GM12878 (cell line): Measurements from ENCODE around the gene SLC7A5. TPM values are rescaled to one million over a fixed set of nuclear protein-coding genes. Genes with fewer than 3 reads are reported as not detected.
"Not testable (repeated sequence)": the region's sequence is repeated elsewhere in the genome, so short reads cannot be mapped to it uniquely, and the experiment has no call there.

Experiments used
- ATAC-seq: fragments of 200-7000 bp; cut with Tn5 transposase; 3 replicates; pipeline ENCODE4 v1.9.1; 2020; ENCODE audit warnings: mild to moderate bottlenecking, moderate library complexity
- BruUV-seq: library from RNA; stranded (reverse); fragments of 400-500 nt; replicated peaks from 2 replicates; lab custom pipeline; 2021; lab: Mats Ljungman, UMichigan
- CTCF ChIA-PET: fragments of 300-600 bp; sonication (Branson Sonifier 250); formaldehyde crosslinking; extraction: SDS; loops from one replicate; lab custom pipeline; 2021; ENCODE audit warnings: inconsistent platforms; lab: Yijun Ruan, JAX
- POLR2A ChIA-PET: fragments of 350-600 bp; formaldehyde crosslinking; extraction: SDS; loops from one replicate; lab custom pipeline; 2021; ENCODE audit warnings: inconsistent platforms; lab: Charles Lee
- RAD21 ChIA-PET: fragments of 300-600 bp; sonication (Branson Sonifier 250); formaldehyde crosslinking; loops from one replicate; lab custom pipeline; 2023; ENCODE audit warnings: antibody characterized with exemption; ENCODE audit not compliant: unreplicated experiment; lab: Charles Lee
- SMC1A ChIA-PET: fragments of 300-600 bp; sonication (Branson Sonifier 250); formaldehyde crosslinking; loops from one replicate; lab custom pipeline; 2023; ENCODE audit not compliant: unreplicated experiment, uncharacterized antibody; lab: Charles Lee
- DNase-seq: peaks from one replicate; pipeline ENCODE4 v3.0.0-alpha.2; 2011; ENCODE audit warnings: low read depth, low spot score
- FAIRE-seq: peaks from 3 replicates; lab custom pipeline; 2011; peaks lifted over from hg19 to GRCh38; lab: Jason Lieb, UNC
- H2AFZ ChIP-seq: 2 replicates; pipeline ENCODE4 v1.6.0; 2011; ENCODE audit warnings: low read depth, low read length, control low read depth; ENCODE audit not compliant: control insufficient read depth
- H3K27ac ChIP-seq: 2 replicates; pipeline ENCODE4 v1.5.1; 2011; ENCODE audit warnings: control low read depth; ENCODE audit not compliant: control insufficient read depth, insufficient read depth
- H3K27me3 ChIP-seq, 2 experiments: replicated peaks in 1 of 2; 2 replicates each; pipeline versions ENCODE4 v1.6.0 to v1.6.1; 2011; ENCODE audit warnings: low read length in 1 of 2; ENCODE audit not compliant: control insufficient read depth in 2 of 2, insufficient read depth in 2 of 2
- H3K36me3 ChIP-seq, 2 experiments: 2 replicates each; pipeline ENCODE4 v1.5.1; 2011; ENCODE audit warnings: low read length in 1 of 2; ENCODE audit not compliant: control insufficient read depth in 2 of 2, insufficient read depth in 2 of 2
- H3K4me1 ChIP-seq: 2 replicates; pipeline ENCODE4 v1.6.1; 2011; ENCODE audit warnings: mild to moderate bottlenecking, low read length, moderate library complexity, mixed read lengths; ENCODE audit not compliant: control insufficient read depth, insufficient read depth
- H3K4me2 ChIP-seq: 2 replicates; pipeline ENCODE4 v1.6.0; 2011; ENCODE audit warnings: control low read depth; ENCODE audit not compliant: control insufficient read depth, insufficient read depth
- H3K4me3 ChIP-seq: fragments of 200-600 bp; sonication (generic); 2 replicates; pipeline ENCODE4 v1.5.1; 2016
- H3K79me2 ChIP-seq: 2 replicates; pipeline ENCODE4 v1.6.0; 2011; ENCODE audit warnings: low read length; ENCODE audit not compliant: control insufficient read depth, insufficient read depth
- H3K9ac ChIP-seq: 2 replicates; pipeline ENCODE4 v1.8.0; 2011; ENCODE audit warnings: low read length, control low read depth, mixed read lengths; ENCODE audit not compliant: control insufficient read depth, insufficient read depth
- H3K9me3 ChIP-seq: replicated peaks from 3 replicates; pipeline ENCODE4 v1.5.1; 2011; ENCODE audit warnings: mild to moderate bottlenecking, low read length; ENCODE audit not compliant: control insufficient read depth, insufficient read depth
- H4K20me1 ChIP-seq: 2 replicates; pipeline ENCODE4 v1.6.0; 2011; ENCODE audit not compliant: control insufficient read depth, insufficient read depth
- ATF7 ChIP-seq: fragments of 450-650 bp; IDR thresholded peaks from 2 replicates; pipeline ENCODE4 v1.6.1; 2016; ENCODE audit warnings: low read depth, mild to moderate bottlenecking
- BHLHE40 ChIP-seq, 2 experiments: fragments of 450-650 bp in 1 of 2; IDR thresholded peaks; 2 replicates each; pipeline ENCODE4 v1.6.1; 2011 to 2017; ENCODE audit warnings: low read depth in 2 of 2, borderline replicate concordance in 1 of 2, improper control_type of control experiment in 1 of 2, low read length in 1 of 2, mild to moderate bottlenecking in 1 of 2
- CREB1 ChIP-seq: IDR thresholded peaks from 2 replicates; pipeline ENCODE4 v1.6.1; 2012; ENCODE audit warnings: low read depth, mild to moderate bottlenecking, inconsistent platforms
- CREM ChIP-seq: IDR thresholded peaks from 2 replicates; pipeline ENCODE4 v1.6.1; 2014; ENCODE audit warnings: antibody characterized with exemption, low read depth
- CTCF ChIP-seq, 3 experiments: IDR thresholded peaks in 2 of 3; conservative IDR thresholded peaks in 1 of 3; 2 replicates each; pipeline ENCODE4 v1.5.1; 2011; ENCODE audit warnings: low read depth in 3 of 3, low read length in 3 of 3, mild to moderate bottlenecking in 3 of 3, control low read depth in 2 of 3, moderate library complexity in 2 of 3, inconsistent platforms in 1 of 3, mixed read lengths in 1 of 3; ENCODE audit not compliant: control insufficient read depth in 2 of 3, insufficient read depth in 1 of 3; ENCODE audit errors: extremely low read depth in 1 of 3
- EED ChIP-seq: sonication (generic); IDR thresholded peaks from 2 replicates; pipeline ENCODE4 v1.6.1; 2016; ENCODE audit warnings: antibody characterized with exemption, low read depth
- IKZF1 ChIP-seq: fragments of 450-650 bp; conservative IDR thresholded peaks from 2 replicates; pipeline ENCODE4 v1.6.1; 2017; ENCODE audit warnings: antibody characterized with exemption, mild to moderate bottlenecking
- IKZF2 ChIP-seq, 2 experiments: fragments of 450-650 bp; IDR thresholded peaks; 2 replicates each; pipeline ENCODE4 v1.6.1; 2017; ENCODE audit warnings: mild to moderate bottlenecking in 2 of 2, moderate library complexity in 2 of 2
- MAX ChIP-seq: IDR thresholded peaks from 2 replicates; pipeline ENCODE4 v1.6.1; 2012; ENCODE audit warnings: low read depth, low read length, improper control_type of control experiment
- NBN ChIP-seq: fragments of 450-650 bp; IDR thresholded peaks from 2 replicates; pipeline ENCODE4 v1.6.1; 2016
- PAX5 ChIP-seq: IDR thresholded peaks from 2 replicates; pipeline ENCODE4 v1.6.1; 2011; ENCODE audit warnings: low read depth, low read length, borderline replicate concordance
- POU2F2 ChIP-seq: IDR thresholded peaks from 3 replicates; pipeline ENCODE4 v1.6.1; 2011; ENCODE audit warnings: low read depth, mild to moderate bottlenecking, low read length, borderline replicate concordance
- RAD21 ChIP-seq: IDR thresholded peaks from 2 replicates; pipeline ENCODE4 v1.6.1; 2011; ENCODE audit warnings: mild to moderate bottlenecking, low read depth, low read length, moderate library complexity; ENCODE audit not compliant: insufficient read depth
- SMC3 ChIP-seq: IDR thresholded peaks from 2 replicates; pipeline ENCODE4 v1.6.1; 2011; ENCODE audit warnings: low read length, improper control_type of control experiment, borderline replicate concordance
- SPI1 ChIP-seq: IDR thresholded peaks from 2 replicates; pipeline ENCODE4 v1.6.1; 2011; ENCODE audit warnings: low read depth, mild to moderate bottlenecking, low read length, moderate library complexity, borderline replicate concordance; ENCODE audit not compliant: insufficient read depth
- TCF12 ChIP-seq: IDR thresholded peaks from 2 replicates; pipeline ENCODE4 v1.6.1; 2011; ENCODE audit warnings: low read depth, mild to moderate bottlenecking, low read length
- TCF3 ChIP-seq: IDR thresholded peaks from 2 replicates; pipeline ENCODE4 v1.6.1; 2012; ENCODE audit warnings: low read depth, mild to moderate bottlenecking, low read length, borderline replicate concordance; ENCODE audit not compliant: insufficient read depth
- YY1 ChIP-seq: IDR thresholded peaks from 2 replicates; pipeline ENCODE4 v1.6.1; 2011; ENCODE audit warnings: low read depth, mild to moderate bottlenecking, low read length
- WGBS: methylation state at CpG from one replicate; pipeline ENCODE4 v1.1.6; 2016; ENCODE audit warnings: low lambda C conversion rate; ENCODE audit not compliant: insufficient replicate concordance, insufficient coverage; ENCODE audit errors: missing lambda C conversion rate; 5-methylcytosine and 5-hydroxymethylcytosine counted together
- in situ Hi-C: fragments of 300-500 bp; cut with MboI; formaldehyde crosslinking; loops from 9 replicates; pipeline ENCODE4 v1.14.3; 2018; ENCODE audit warnings: mixed read lengths
- intact Hi-C: fragments of 100-400 bp; cut with micrococcal nuclease; formaldehyde crosslinking; loops from one replicate; pipeline ENCODE4 v1.14.2; 2022; ENCODE audit not compliant: unreplicated experiment
- polyA plus RNA-seq, 11 experiments: library from polyadenylated mRNA; depleted of rRNA in 4 of 11; unstranded in 6 of 11; stranded (reverse) in 5 of 11; fragments of >200 nt; fragmentation: Nextera tagmentation in 4 of 11; fragmentation: Illumina TruSeq in 1 of 11; extraction: Ambion mirVana in 4 of 11; extraction: Trizol in 1 of 11; gene quantifications; 1 replicate in 1 of 11; 2 replicates in 10 of 11; pipeline versions ENCODE4 v1.2.1 to v1.2.3, GENCODE V29; 2011 to 2016; ENCODE audit warnings: inconsistent platforms in 2 of 11, missing spikeins in 2 of 11, low read depth in 1 of 11
- total RNA-seq, 4 experiments: library from RNA; depleted of rRNA in 3 of 4; stranded (reverse); fragments of >200 nt in 3 of 4; fragmentation: Illumina TruSeq in 1 of 4; extraction: Trizol in 1 of 4; gene quantifications; 2 replicates each; pipeline versions ENCODE4 v1.2.1 to v1.2.3, GENCODE V29; 2013 to 2021
- TF ChIP-seq, protein P1 (sequence below): fragments of 450-650 bp; IDR thresholded peaks from 2 replicates; pipeline ENCODE4 v1.6.1; 2017; ENCODE audit warnings: low read depth, mild to moderate bottlenecking, moderate library complexity

The SLC7A5 gene
- total and polyA plus RNA-seq, 10 of the 15 experiments (the other 5 are each of a cell fraction or from before 2014, with no cell fraction given), result 2.3 to 101 (median 35.8) TPM

GRCh38 chr16:87909203-87909935, 40.1 kb upstream of the SLC7A5 start:
- ChIA-PET RAD21 (interaction anchor here (0.8 to 2.3 kb wide), 5 partner anchors 38 to 131 kb away, joined by 4 to 10 read pairs (median 6); no protein-coding TSS in a partner anchor), SMC1A (interaction anchor here (0.9 to 2.5 kb wide), 7 partner anchors 14 to 131 kb away, joined by 3 to 16 read pairs (median 4); no protein-coding TSS in a partner anchor), CTCF (interaction anchor here (0.8 to 5.0 kb wide), 9 partner anchors 13 to 130 kb away, joined by 3 to 47 read pairs (median 8); no protein-coding TSS in a partner anchor)
- FAIRE-seq (peak; percentile 96), ATAC-seq (peak; percentile 96)
- peak overlapping the region; percentile 44 for H2AFZ ChIP-seq
- BruUV-seq, H4K20me1 ChIP-seq, H3K4me3 ChIP-seq, H3K4me1 ChIP-seq, H3K9me3 ChIP-seq, DNase-seq, H3K9ac ChIP-seq, H3K27me3 ChIP-seq, H3K36me3 ChIP-seq, H3K79me2 ChIP-seq, H3K27ac ChIP-seq, POLR2A ChIA-PET: not testable (repeated sequence)
- intact Hi-C loops, result loop anchor here (1.0 to 2.0 kb wide), 4 partner anchors 31 to 130 kb away; no protein-coding TSS in a partner anchor
- in situ Hi-C loops, result loop anchor here (5.0 kb wide), 1 partner anchor 132 kb away; no protein-coding TSS in a partner anchor
- 22% methylated on average over 36 of the region's 36 CpGs for WGBS
- 0 out of 2 replicates have a peak overlapping the region, but pooled peaks have one; percentile 35 for H3K4me2 ChIP-seq
- TF ChIP-seq SPI1 (peak; percentile 60), NBN (peak; percentile 30; the same call in 1 of the 2 replicates), EED (peak; percentile 51; the same call in 1 of the 2 replicates), YY1 (peak; percentile 47; the same call in 1 of the 2 replicates), BHLHE40 (IDR thresholded peaks at IDR 0.05; ENCODE audit: borderline replicate concordance in 1 of 2, low read depth in 2 of 2, low read length in 1 of 2) (peak; percentile 42 to 76; a peak in 2 of 4 replicates), TCF3 (peak; percentile 92), IKZF2 (IDR thresholded peaks at IDR 0.05) (peak; percentile 58 to 66), IKZF1 (peak; percentile 67; the same call in 1 of the 2 replicates), ATF7 (peak; percentile 14; the same call in 1 of the 2 replicates), TCF12 (peak; percentile 93), PAX5 (0 out of 2 replicates have a peak, but pooled peaks have one; percentile 20), CTCF (IDR thresholded peaks at IDR 0.05 in 2 of 3, conservative IDR thresholded peaks at IDR 0.05 in 1 of 3; ENCODE audit: control insufficient read depth in 2 of 3, extremely low read depth in 1 of 3, insufficient read depth in 1 of 3, low read depth in 3 of 3, low read length in 3 of 3) (peak; percentile 80 to 92 (median 91)), SMC3 (peak; percentile 74), MAX (peak; percentile 53; the same call in 1 of the 2 replicates), POU2F2 (peak; percentile 57; the same call in 1 of the 3 replicates), CREM (peak; percentile 60; the same call in 1 of the 2 replicates), CREB1 (0 out of 2 replicates have a peak, but pooled peaks have one; percentile 52), RAD21 (peak; percentile 92)
- TF ChIP-seq, protein P1, sequence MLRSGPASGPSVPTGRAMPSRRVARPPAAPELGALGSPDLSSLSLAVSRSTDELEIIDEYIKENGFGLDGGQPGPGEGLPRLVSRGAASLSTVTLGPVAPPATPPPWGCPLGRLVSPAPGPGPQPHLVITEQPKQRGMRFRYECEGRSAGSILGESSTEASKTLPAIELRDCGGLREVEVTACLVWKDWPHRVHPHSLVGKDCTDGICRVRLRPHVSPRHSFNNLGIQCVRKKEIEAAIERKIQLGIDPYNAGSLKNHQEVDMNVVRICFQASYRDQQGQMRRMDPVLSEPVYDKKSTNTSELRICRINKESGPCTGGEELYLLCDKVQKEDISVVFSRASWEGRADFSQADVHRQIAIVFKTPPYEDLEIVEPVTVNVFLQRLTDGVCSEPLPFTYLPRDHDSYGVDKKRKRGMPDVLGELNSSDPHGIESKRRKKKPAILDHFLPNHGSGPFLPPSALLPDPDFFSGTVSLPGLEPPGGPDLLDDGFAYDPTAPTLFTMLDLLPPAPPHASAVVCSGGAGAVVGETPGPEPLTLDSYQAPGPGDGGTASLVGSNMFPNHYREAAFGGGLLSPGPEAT, result 0 out of 2 replicates have a peak, but pooled peaks have one; percentile 48
